ENCODE results near the gene PTPN7. TPM values are rescaled to one million over a fixed set of nuclear protein-coding genes. Genes with fewer than 3 reads are reported as not detected.
"Not testable (repeated sequence)": the region's sequence is repeated elsewhere in the genome, so short reads cannot be mapped to it uniquely, and the experiment has no call there.

Gene PTPN7
- total and polyA plus RNA-seq, 2 of the 13 experiments (the other 11 are each of a cell fraction or from before 2014, with no cell fraction given), result not detected

- Histone ChIP-seq H3K4me1 (ENCODE audit: insufficient read depth, low read length) (peaks cover 28% of the 10 kb centered on the region), H3K27me3 (ENCODE audit: control insufficient read depth in 1 of 2, insufficient read depth in 2 of 2, low read length in 2 of 2) (peaks cover 0 to 54% of the 10 kb centered on the region in 2 experiments; a peak in 4 of 5 replicates)
- H4K20me1 ChIP-seq (ENCODE audit: insufficient read depth, low read length); H3K9me3 ChIP-seq (ENCODE audit: low read length); H3K9ac ChIP-seq (ENCODE audit: insufficient read depth, low read depth, low read length); H3K79me2 ChIP-seq (ENCODE audit: insufficient read depth, low read length); H3K4me2 ChIP-seq (ENCODE audit: low read depth, low read length); H3K27ac ChIP-seq (ENCODE audit: extremely low read length, insufficient read depth, low read length); intact Hi-C loops (cut with micrococcal nuclease; ENCODE audit: unreplicated experiment); FAIRE-seq; POLR2A ChIA-PET; H3K4me3 ChIP-seq (replicated peaks in 1 of 3; ENCODE audit: insufficient read depth in 1 of 3, low read depth in 2 of 3, low read length in 3 of 3); BruUV-seq (replicated peaks); CTCF ChIA-PET (ENCODE audit: low intra/inter-chr PET ratio, low total read pairs); in situ Hi-C loops (cut with HindIII; ENCODE audit: extremely low pct_ligation_motif_present, low pct_unique_long_range_greater_than_20kb); H3K36me3 ChIP-seq (replicated peaks in 1 of 2; ENCODE audit: control insufficient read depth in 1 of 2, insufficient read depth in 2 of 2, low read length in 2 of 2); ATAC-seq; DNase-seq (ENCODE audit: low spot score); H2AFZ ChIP-seq (ENCODE audit: low read length): not testable (repeated sequence)
- 54% methylated on average over 8 of the region's 8 CpGs for WGBS (ENCODE audit: low lambda C conversion rate)
These were observed 14.7 kb downstream of the PTPN7 start for GRCh38 chr1:202145744-202146140.

DNA sequence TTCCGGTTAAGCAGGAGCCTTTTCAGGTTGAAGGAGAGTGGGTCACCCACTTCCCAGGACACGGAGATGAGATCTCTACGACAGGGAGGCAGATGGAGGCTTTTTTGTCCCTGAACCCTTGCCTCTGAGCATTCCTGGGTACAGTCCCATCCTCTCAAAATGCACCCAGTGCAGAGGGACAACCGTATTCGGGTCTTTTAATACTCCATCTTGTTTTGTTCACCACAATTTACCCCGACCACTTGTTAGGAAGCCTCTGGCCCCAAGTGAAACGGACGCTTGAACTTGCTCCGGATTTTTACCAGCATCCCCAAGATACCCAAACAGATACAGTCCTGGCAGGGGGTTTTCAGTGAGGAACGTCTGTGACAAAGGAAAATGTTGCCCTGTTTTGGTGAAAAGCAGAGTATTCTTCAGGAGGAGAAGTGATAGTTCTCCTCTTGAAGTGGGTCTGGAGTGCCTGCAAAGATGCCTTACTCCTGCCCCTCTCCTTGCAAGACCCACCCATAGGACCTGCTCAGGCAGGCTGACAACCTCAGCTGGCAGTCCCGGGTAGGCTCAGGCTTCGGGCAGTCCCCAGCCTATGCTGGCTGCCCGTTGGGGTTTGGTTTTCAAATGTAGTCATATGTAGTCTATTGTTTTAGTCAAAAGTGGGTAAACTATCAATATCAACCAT lies 15.2 kb downstream of the PTPN7 start:
- ATAC-seq (no peak), DNase-seq (ENCODE audit: low spot score) (no peak), FAIRE-seq (no peak)
- Histone ChIP-seq H3K4me2 (ENCODE audit: low read depth, low read length) (peak overlapping the region; percentile 85), H3K9me3 (ENCODE audit: low read length) (no peaks in the 10 kb centered on the region), H3K4me3 (replicated peaks in 1 of 3; ENCODE audit: insufficient read depth in 1 of 3, low read depth in 2 of 3, low read length in 3 of 3) (peak overlapping the region; percentile 65 to 80 (median 68)), H2AFZ (ENCODE audit: low read length) (no peak overlapping the region), H3K27ac (ENCODE audit: extremely low read length, insufficient read depth, low read length) (no peak overlapping the region), H3K36me3 (replicated peaks in 1 of 2; ENCODE audit: control insufficient read depth in 1 of 2, insufficient read depth in 2 of 2, low read length in 2 of 2) (no peaks in the 10 kb centered on the region), H3K27me3 (ENCODE audit: control insufficient read depth in 1 of 2, insufficient read depth in 2 of 2, low read length in 2 of 2) (peaks cover 0 to 49% of the 10 kb centered on the region in 2 experiments; a peak in 4 of 5 replicates), H4K20me1 (ENCODE audit: insufficient read depth, low read length) (peaks cover 8% of the 10 kb centered on the region; the same call in 1 of the 2 replicates), H3K79me2 (ENCODE audit: insufficient read depth, low read length) (no peaks in the 10 kb centered on the region), H3K9ac (ENCODE audit: insufficient read depth, low read depth, low read length) (no peak overlapping the region), H3K4me1 (ENCODE audit: insufficient read depth, low read length) (peaks cover 28% of the 10 kb centered on the region)
- TF ChIP-seq, protein P1, sequence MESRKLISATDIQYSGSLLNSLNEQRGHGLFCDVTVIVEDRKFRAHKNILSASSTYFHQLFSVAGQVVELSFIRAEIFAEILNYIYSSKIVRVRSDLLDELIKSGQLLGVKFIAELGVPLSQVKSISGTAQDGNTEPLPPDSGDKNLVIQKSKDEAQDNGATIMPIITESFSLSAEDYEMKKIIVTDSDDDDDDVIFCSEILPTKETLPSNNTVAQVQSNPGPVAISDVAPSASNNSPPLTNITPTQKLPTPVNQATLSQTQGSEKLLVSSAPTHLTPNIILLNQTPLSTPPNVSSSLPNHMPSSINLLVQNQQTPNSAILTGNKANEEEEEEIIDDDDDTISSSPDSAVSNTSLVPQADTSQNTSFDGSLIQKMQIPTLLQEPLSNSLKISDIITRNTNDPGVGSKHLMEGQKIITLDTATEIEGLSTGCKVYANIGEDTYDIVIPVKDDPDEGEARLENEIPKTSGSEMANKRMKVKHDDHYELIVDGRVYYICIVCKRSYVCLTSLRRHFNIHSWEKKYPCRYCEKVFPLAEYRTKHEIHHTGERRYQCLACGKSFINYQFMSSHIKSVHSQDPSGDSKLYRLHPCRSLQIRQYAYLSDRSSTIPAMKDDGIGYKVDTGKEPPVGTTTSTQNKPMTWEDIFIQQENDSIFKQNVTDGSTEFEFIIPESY (CRISPR knock-in tag; IDR thresholded peaks at IDR 0.05), result no peak
- TF ChIP-seq, protein P2, sequence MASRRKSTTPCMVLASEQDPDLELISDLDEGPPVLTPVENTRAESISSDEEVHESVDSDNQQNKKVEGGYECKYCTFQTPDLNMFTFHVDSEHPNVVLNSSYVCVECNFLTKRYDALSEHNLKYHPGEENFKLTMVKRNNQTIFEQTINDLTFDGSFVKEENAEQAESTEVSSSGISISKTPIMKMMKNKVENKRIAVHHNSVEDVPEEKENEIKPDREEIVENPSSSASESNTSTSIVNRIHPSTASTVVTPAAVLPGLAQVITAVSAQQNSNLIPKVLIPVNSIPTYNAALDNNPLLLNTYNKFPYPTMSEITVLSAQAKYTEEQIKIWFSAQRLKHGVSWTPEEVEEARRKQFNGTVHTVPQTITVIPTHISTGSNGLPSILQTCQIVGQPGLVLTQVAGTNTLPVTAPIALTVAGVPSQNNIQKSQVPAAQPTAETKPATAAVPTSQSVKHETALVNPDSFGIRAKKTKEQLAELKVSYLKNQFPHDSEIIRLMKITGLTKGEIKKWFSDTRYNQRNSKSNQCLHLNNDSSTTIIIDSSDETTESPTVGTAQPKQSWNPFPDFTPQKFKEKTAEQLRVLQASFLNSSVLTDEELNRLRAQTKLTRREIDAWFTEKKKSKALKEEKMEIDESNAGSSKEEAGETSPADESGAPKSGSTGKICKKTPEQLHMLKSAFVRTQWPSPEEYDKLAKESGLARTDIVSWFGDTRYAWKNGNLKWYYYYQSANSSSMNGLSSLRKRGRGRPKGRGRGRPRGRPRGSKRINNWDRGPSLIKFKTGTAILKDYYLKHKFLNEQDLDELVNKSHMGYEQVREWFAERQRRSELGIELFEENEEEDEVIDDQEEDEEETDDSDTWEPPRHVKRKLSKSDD (CRISPR knock-in tag; IDR thresholded peaks at IDR 0.05; ENCODE audit: low read depth), result no peak
- TF ChIP-seq ADNP (CRISPR knock-in tag; IDR thresholded peaks at IDR 0.05) (no peak), ARHGAP35 (CRISPR knock-in tag; IDR thresholded peaks at IDR 0.05; ENCODE audit: borderline replicate concordance) (no peak)
- intact Hi-C loops (cut with micrococcal nuclease; ENCODE audit: unreplicated experiment) (no loop called here), in situ Hi-C loops (cut with HindIII; ENCODE audit: extremely low pct_ligation_motif_present, low pct_unique_long_range_greater_than_20kb) (no loop called here)
- no TSS peak for BruUV-seq (replicated peaks)
- ChIA-PET CTCF (ENCODE audit: low intra/inter-chr PET ratio, low total read pairs) (no interaction called here), POLR2A (no interaction called here)
- WGBS (ENCODE audit: low lambda C conversion rate), result 3% methylated on average over 10 of the region's 13 CpGs
